AG04450 (cell line): ENCODE results near the gene BTN3A1. TPM values are rescaled to one million over a fixed set of nuclear protein-coding genes. Genes with fewer than 3 reads are reported as not detected.

Experiments
- CTCF ChIA-PET: fragments of 300-600, 350-600 bp; formaldehyde crosslinking; extraction: SDS; loops from one replicate; lab custom pipeline; 2022; ENCODE audit warnings: antibody characterized with exemption, inconsistent platforms; lab: Charles Lee
- POLR2A ChIA-PET: fragments of 350-600 bp; formaldehyde crosslinking; extraction: SDS; loops from one replicate; lab custom pipeline; 2021; ENCODE audit warnings: antibody characterized with exemption, inconsistent platforms; lab: Yijun Ruan, JAX
- DNase-seq: peaks from one replicate; pipeline ENCODE4 v3.0.0-alpha.2; 2011; ENCODE audit warnings: low read depth, low spot score
- H3K27ac ChIP-seq: one replicate; pipeline ENCODE4 v1.5.1; 2012; ENCODE audit warnings: low read depth, low read length, control low read depth
- H3K27me3 ChIP-seq: one replicate; pipeline ENCODE4 v1.6.0; 2012; ENCODE audit warnings: low read length; ENCODE audit not compliant: control insufficient read depth, insufficient read depth
- H3K4me3 ChIP-seq: 2 replicates; pipeline ENCODE4 v1.5.1; 2011; ENCODE audit warnings: mild to moderate bottlenecking, low read depth, low read length, control low read depth
- H3K9me3 ChIP-seq: 2 replicates; pipeline ENCODE4 v1.5.1; 2012; ENCODE audit warnings: low read length; ENCODE audit not compliant: control insufficient read depth, insufficient read depth
- CTCF ChIP-seq: IDR thresholded peaks from 2 replicates; pipeline ENCODE4 v1.5.1; 2011; ENCODE audit warnings: low read depth, low read length, control low read depth, inconsistent platforms
- polyA plus RNA-seq: library from polyadenylated mRNA; depleted of rRNA; stranded (reverse); fragments of >200 nt; gene quantifications from 2 replicates; pipeline ENCODE4 v1.2.3, GENCODE V29; 2011

Gene BTN3A1
- polyA plus RNA-seq, 1 experiment = 32.7 TPM

- Histone ChIP-seq H3K27me3 (no peaks in the 10 kb centered on the region), H3K4me3 (no peak overlapping the region), H3K27ac (no peak overlapping the region), H3K9me3 (no peaks in the 10 kb centered on the region; the same call in 1 of the 2 replicates)
- ChIA-PET POLR2A (no interaction called here), CTCF (no interaction called here)
- TF ChIP-seq CTCF = no peak
- no peak for DNase-seq
Measured at GRCh38 chr6:26382121-26382520, 20.0 kb upstream of the BTN3A1 start.

- POLR2A ChIA-PET = no interaction called here
- Histone ChIP-seq H3K27ac (peak overlapping the region; percentile 67), H3K27me3 (no peaks in the 10 kb centered on the region), H3K9me3 (no peaks in the 10 kb centered on the region; the same call in 1 of the 2 replicates), H3K4me3 (peak overlapping the region; percentile 77)
- peak; percentile 20 for DNase-seq
- CTCF ChIA-PET = no interaction called here
- no peak for TF ChIP-seq CTCF
Measured at GRCh38 chr6:26383624-26384417, 18.3 kb upstream of the BTN3A1 start.

GRCh38 chr6:26385734-26386125 is 16.3 kb upstream of the BTN3A1 start:
- ChIA-PET POLR2A (no interaction called here), CTCF (no interaction called here)
- Histone ChIP-seq H3K27ac (no peak overlapping the region), H3K9me3 (no peaks in the 10 kb centered on the region; the same call in 1 of the 2 replicates), H3K27me3 (no peaks in the 10 kb centered on the region), H3K4me3 (no peak overlapping the region)
- no peak for DNase-seq
- no peak for TF ChIP-seq CTCF

GRCh38 chr6:26387565-26387964 is 14.5 kb upstream of the BTN3A1 start:
- ChIA-PET POLR2A (interaction anchor here (0.6 kb wide), 1 partner anchor 76 kb away, joined by 5 read pairs; no protein-coding TSS in a partner anchor), CTCF (interaction anchor here (0.7 kb wide), 1 partner anchor 44 kb away, joined by 4 read pairs; no protein-coding TSS in a partner anchor)
- Histone ChIP-seq H3K9me3 (no peaks in the 10 kb centered on the region; the same call in 1 of the 2 replicates), H3K27me3 (no peaks in the 10 kb centered on the region), H3K4me3 (no peak overlapping the region), H3K27ac (no peak overlapping the region)
- no peak for DNase-seq
- TF ChIP-seq CTCF = no peak

- Histone ChIP-seq H3K9me3 (no peaks in the 10 kb centered on the region; the same call in 1 of the 2 replicates), H3K4me3 (no peak overlapping the region), H3K27me3 (no peaks in the 10 kb centered on the region), H3K27ac (no peak overlapping the region)
- DNase-seq = no peak
- no peak for TF ChIP-seq CTCF
- POLR2A ChIA-PET = no interaction called here
- CTCF ChIA-PET = no interaction called here
Measured at GRCh38 chr6:26388014-26388413, 14.1 kb upstream of the BTN3A1 start.
